HG03280 (cell line): ENCODE results near the gene VASN.
A peak's percentile ranks its signal among the peaks of the same experiment; 100 is the strongest.
"Not testable (repeated sequence)": the region's sequence is repeated elsewhere in the genome, so short reads cannot be mapped to it uniquely, and the experiment has no call there.

Experiments used
- ATAC-seq: cut with Tn5 transposase; IDR thresholded peaks from one replicate; pipeline ENCODE4 v1.9.1; 2021; ENCODE audit warnings: mild to moderate bottlenecking, moderate library complexity; ENCODE audit not compliant: unreplicated experiment

The VASN gene

DNA sequence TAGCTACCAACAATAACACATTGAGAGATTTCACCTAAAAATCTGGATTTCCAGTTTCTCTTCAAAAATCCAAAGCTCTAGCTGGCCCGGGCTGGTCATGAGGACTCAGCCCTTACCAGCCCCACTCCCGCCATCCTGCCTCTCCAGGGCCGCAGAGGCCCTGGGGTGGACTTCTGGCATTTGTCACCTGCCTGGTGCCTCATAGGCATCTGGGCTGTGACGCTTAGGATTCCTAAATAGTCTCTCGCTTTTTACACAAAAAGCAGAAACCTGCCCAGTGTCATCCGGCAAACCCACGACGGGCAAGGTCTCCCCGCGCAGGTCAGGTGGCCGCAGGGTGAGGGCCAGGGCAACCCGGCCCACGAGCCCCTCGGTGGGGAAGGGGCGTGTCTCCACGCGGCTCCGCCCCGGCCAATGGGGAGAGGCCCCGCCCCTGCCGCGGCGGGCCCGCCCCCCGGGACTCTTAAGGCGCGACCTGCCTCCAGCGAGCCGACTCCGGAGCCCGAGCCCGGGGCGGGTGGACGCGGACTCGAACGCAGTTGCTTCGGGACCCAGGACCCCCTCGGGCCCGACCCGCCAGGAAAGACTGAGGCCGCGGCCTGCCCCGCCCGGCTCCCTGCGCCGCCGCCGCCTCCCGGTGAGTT, at the start of gene VASN:
Gene VASN, plus strand, starts transcription at position 492 of the 644 bp plus-strand sequence. CDS start 9,030 bp downstream, outside the sequence.
- ATAC-seq: no peak

- no peak for ATAC-seq
These were observed 49.3 kb upstream of the VASN start for GRCh38 chr16:4322121-4323052.

DNA sequence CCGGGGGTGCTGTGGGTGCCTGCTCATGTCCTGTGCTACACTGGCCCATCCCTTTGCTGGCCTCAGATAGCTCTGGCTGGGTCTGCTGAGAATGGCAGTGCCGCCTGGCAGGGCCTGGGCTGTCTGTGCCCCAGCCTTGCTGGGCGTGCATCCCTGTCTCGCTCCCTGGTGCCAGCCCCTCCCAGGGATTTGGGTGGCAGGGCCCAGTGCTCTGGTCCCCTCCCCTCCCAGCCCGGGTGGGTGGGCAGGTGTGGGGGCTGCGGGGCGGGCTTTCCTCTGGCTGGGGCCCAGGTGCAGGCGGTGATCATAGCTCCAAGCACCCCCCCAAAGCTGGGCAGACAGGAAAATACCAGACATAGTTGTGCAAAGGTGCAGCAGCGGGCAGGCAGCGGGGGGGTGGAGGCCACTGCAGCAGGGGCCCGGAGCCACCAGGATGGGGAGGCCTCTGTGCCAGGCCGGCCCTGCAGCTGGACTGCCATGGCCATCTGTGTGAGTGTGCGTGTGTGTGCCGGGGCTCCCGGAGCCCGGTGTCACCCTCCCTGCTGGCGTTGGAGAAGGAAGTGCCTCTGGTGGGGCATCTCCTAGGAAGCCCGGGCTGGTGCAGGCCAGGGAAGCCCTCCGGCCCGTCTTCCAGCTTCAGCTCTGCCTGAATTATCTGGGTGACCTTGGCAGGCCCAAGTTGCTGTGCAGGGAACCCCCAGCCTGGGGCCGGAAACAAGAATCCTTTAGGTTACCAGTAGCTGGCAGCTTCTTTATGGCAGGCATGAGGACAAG, 48.4 kb upstream of the VASN start:
- no peak for ATAC-seq

- no peak for ATAC-seq
These were observed 47.7 kb upstream of the VASN start for GRCh38 chr16:4323845-4324488.

- no peak for ATAC-seq
These were observed 47.0 kb upstream of the VASN start for GRCh38 chr16:4324492-4325252.

GRCh38 chr16:4325253-4325758, 46.3 kb upstream of the VASN start:
- no peak for ATAC-seq

GRCh38 chr16:4327386-4328045, 44.1 kb upstream of the VASN start:
- no peak for ATAC-seq

DNA sequence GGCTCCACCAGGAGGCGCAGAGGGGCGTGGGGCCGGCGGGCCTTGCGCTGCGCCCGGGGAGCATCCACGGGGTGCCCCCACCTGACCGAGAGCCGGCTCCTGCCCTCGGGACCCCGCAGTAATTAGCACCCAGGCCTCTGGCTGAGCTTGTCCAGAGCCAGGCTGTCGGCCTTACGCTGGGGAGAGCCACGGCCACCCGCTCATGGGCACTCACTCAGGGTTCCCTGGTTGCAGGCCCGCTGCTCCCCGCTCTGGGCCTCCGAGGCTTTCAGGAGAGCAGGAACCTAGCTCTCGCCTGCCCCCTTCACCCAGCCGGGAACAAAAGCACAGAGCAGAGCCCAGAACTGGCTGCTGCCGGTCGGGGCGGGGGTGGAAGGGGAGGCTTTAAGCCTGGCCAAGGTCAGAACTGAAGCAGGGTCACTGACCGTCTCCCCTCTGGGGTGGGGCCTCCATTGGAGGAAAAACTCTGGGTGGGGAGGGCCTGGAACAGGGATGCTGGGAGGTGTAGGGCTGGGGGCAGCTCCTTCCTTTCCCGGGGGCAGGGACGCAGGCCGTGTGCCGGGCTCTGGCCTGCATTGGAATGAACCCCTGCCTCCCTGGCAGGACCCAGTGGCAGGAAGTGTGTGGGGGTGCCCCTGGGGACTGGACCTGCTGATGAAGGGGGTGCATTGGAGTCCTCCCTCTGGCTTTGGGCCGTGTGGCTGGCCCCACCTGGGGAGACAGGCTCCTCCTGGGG, 43.4 kb upstream of the VASN start:
- no peak for ATAC-seq

- no peak for ATAC-seq
These were observed 42.6 kb upstream of the VASN start for GRCh38 chr16:4328782-4329775.

- ATAC-seq: peak; percentile 44
These were observed 41.3 kb upstream of the VASN start for GRCh38 chr16:4330277-4330874.

GRCh38 chr16:4332083-4332482, 39.6 kb upstream of the VASN start:
- ATAC-seq: no peak

DNA sequence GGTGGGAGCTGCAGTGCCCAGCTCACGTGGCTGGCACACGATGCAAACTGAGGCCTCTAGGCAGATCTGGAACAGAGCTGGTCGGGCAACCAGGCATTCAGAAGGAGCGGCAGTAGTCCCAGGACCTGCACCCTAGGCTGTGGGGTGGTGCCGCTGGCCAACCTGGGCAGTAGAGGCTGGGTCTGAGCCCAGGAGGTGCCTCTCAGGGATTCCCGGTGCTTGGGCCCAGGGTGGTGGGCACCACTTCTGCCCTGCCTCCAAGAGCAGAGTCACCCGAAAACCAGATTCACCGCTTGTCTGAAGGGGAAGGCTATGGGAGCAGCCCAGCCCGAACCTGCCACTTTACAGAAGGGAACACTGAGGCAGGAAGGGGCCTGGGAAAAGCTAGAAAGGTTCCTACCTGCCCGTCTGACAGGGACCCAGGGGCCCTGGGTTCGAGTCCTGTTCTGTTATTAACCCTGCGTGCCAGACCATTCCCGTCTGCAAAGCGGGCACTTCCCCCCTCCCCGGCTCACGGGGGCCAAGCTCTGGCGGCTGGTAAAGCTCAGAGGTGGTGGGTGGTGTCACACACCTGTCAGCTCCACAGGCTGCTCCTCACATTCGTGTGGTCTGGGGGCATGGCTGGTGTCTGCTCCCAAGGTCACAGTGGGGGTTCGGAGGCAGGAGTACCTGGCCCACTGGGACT, 38.9 kb upstream of the VASN start:
- no peak for ATAC-seq

- no peak for ATAC-seq
These were observed 38.4 kb upstream of the VASN start for GRCh38 chr16:4333308-4333638.

- ATAC-seq: not testable (repeated sequence)
These were observed 37.9 kb upstream of the VASN start for GRCh38 chr16:4333714-4334113.

GRCh38 chr16:4334724-4335495, 36.7 kb upstream of the VASN start:
- ATAC-seq: no peak
